ENCODE results near the gene AMT. TPM values are rescaled to one million over a fixed set of nuclear protein-coding genes. Genes with fewer than 3 reads are reported as not detected.
"Not testable (repeated sequence)": the region's sequence is repeated elsewhere in the genome, so short reads cannot be mapped to it uniquely, and the experiment has no call there.

The AMT gene
- total RNA-seq, 1 donor from 2014 or later = 2.2 TPM

DNA sequence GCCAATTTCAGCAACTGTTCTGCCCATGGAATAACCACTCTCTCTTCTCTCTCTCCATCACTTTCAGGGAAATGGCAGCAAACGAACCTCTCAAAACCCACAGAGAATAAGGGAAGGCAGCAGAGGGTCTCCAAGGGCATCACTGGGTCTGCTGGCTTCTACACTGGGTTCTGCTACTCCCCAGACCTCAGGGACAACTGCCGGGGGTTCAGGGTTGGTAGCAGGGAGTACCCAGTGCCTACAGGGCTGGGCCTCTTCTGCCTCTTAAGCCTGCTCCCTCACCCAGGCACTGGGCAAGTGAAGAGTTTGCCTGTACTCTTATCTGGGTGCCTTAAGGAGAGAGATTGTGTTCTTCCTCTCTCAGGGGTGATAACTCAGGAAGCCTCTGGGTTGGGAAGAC, 7.5 kb downstream of the AMT start:
- Mint-ChIP-seq H3K9me3 (no peaks in the 10 kb centered on the region), H3K27ac (peak overlapping the region; percentile 76), H3K4me3 (no peak overlapping the region), H3K27me3 (ENCODE audit: insufficient read depth) (no peaks in the 10 kb centered on the region), H3K4me1 (ENCODE audit: low read depth) (peaks cover 60% of the 10 kb centered on the region), H3K36me3 (ENCODE audit: low read depth) (peaks cover 25% of the 10 kb centered on the region)
- no peak for DNase-seq (ENCODE audit: low spot score)
- intact Hi-C loops (cut with micrococcal nuclease) = loop anchor here (1.0 kb wide), 1 partner anchor 35 kb away; no protein-coding TSS in a partner anchor

DNA sequence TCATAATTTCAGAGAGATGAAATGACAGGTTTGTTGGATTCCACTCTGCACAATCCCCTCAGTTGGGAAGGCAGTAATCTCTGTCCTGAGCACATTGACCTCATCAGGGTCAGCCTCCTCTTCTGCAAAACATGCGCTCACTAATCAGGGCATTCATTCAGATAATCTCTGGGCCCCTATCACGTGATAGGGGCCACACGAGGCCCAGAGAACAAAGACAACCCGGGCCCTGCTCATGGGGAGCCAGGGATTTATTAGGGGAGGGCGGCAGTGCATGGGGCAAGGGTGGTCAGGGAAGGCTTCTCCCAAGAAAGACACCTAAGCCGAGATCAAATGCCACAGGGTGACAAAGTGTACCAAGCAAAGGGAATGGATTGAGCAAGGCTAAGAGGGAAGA, 8.9 kb downstream of the AMT start:
- peaks cover 25% of the 10 kb centered on the region for H3K36me3 Mint-ChIP-seq (ENCODE audit: low read depth)
- H3K27ac Mint-ChIP-seq = peak overlapping the region; percentile 96
- intact Hi-C loops (cut with micrococcal nuclease) = loop anchor here (2.0 kb wide), 1 partner anchor 293 kb away; the partner anchor contains the start of gene USP19
- peaks cover 69% of the 10 kb centered on the region for H3K4me1 Mint-ChIP-seq (ENCODE audit: low read depth)
- no peaks in the 10 kb centered on the region for H3K9me3 Mint-ChIP-seq
- no peak for DNase-seq (ENCODE audit: low spot score)
- peak overlapping the region; percentile 95 for H3K4me3 Mint-ChIP-seq
- no peaks in the 10 kb centered on the region for H3K27me3 Mint-ChIP-seq (ENCODE audit: insufficient read depth)

DNA sequence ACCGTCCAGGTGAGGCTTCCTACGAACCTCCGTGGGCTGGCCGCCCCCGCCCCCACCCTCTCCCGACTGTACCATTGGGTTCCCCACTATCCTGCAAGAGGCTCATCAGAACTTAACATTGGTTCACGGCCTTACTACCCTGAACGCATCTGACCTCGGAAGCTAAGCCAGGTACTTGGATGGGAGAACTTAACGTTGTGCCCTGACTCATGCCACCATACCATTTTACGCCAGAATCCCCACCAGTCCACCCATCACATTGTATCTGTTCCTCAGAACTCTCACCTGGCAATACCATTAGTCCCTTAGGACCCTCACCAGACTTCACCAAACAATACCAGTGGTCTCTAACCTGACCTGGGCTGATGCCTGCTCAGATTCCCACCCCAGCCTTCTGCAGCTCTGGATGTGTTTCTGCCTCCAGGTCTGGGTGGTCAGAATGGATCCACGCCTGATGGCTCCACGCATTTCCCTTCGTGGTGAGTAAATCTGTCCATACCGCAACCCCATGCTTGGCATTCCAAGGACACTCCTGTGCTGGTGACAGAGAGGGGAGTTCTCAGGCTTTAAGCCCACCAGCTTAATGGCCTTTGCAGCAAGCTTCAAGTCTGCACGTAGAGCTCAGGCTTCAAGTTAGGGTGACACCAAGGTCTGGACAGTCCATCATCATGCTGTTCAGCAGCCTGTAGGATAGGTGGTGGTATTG, 9.5 kb downstream of the AMT start:
- DNase-seq (ENCODE audit: low spot score) = no peak
- Mint-ChIP-seq H3K4me3 (peak overlapping the region; percentile 95), H3K27ac (peak overlapping the region; percentile 96), H3K27me3 (ENCODE audit: insufficient read depth) (no peaks in the 10 kb centered on the region), H3K9me3 (no peaks in the 10 kb centered on the region), H3K36me3 (ENCODE audit: low read depth) (peaks cover 25% of the 10 kb centered on the region), H3K4me1 (ENCODE audit: low read depth) (peaks cover 69% of the 10 kb centered on the region)
- intact Hi-C loops (cut with micrococcal nuclease) = loop anchor here (1.0 to 2.0 kb wide), 9 partner anchors 17 to 391 kb away; partner anchors contain the start of genes DAG1, GPX1, NICN1 and QRICH1

DNA sequence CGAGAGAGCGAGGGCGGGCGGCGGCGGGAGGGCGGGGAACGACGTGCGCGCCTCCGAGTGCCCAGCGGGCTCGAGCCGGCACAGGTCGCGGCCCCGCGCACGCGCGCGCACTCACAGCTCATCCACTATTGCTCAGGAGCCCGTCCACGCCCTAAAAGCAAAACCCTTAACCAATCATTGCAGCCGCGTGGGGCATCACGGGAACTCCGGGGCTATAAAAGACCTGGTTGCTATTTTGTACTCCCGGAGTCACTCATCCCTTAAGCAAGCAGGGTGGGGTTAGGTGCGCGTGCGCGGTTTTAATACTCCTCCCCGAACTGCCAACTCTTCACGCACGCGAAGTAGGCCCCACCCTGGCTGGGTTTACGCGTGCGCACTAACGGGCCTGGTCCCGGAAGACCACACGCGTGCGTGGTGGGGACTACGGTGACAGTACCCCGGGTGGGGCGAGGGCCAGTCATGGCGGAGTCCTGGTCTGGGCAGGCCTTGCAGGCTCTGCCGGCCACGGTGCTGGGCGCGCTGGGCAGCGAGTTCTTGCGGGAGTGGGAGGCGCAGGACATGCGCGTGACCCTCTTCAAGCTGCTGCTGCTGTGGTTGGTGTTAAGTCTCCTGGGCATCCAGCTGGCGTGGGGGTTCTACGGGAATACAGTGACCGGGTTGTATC, 10.2 kb downstream of the AMT start, which contains the start of the genes RHOA and TCTA:
Gene RHOA, minus strand, starts transcription at position 9 of the 664 bp plus-strand sequence. CDS start 36,387 bp downstream, outside the sequence.
Gene TCTA, plus strand, starts transcription at position 456 of the 664 bp plus-strand sequence. Its CDS starts 4 bp downstream, at position 460.
- peaks cover 30% of the 10 kb centered on the region for H3K36me3 Mint-ChIP-seq (ENCODE audit: low read depth)
- peak; percentile 99 for DNase-seq (ENCODE audit: low spot score)
- H3K27me3 Mint-ChIP-seq (ENCODE audit: insufficient read depth) = no peaks in the 10 kb centered on the region
- H3K27ac Mint-ChIP-seq = peak within 1 kb of the TSS; percentile 96
- peak within 1 kb of the TSS; percentile 98 for H3K4me3 Mint-ChIP-seq
- intact Hi-C loops (cut with micrococcal nuclease) = loop anchor here (1.0 to 2.0 kb wide), 9 partner anchors 17 to 391 kb away; partner anchors contain the start of genes DAG1, GPX1, NICN1 and QRICH1
- H3K9me3 Mint-ChIP-seq = no peaks in the 10 kb centered on the region
- H3K4me1 Mint-ChIP-seq (ENCODE audit: low read depth) = peaks cover 71% of the 10 kb centered on the region

DNA sequence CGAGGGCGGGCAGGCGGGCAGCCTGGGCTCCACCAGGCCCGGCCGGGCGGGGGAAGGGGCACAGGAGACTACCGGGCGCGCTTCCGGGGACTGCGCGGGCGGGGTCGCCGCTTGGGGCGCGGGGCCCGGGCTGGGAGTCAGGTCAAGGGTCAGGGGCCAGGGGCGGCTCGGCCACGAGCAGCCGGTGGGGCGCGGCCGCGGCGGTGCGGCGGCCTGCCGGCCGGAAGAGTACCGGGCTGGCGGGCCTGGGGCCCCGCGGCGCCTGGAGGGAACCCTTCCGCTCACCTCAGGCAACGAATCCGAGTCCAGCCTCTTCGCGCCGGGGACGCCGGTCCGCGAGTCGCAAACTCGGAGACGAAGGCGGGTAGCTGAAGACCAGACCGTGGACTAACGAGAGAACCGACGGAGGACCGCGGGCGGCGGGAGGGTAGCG, 10.7 kb downstream of the AMT start:
- intact Hi-C loops (cut with micrococcal nuclease) = no loop called here
- Mint-ChIP-seq H3K27me3 (ENCODE audit: insufficient read depth) (no peaks in the 10 kb centered on the region), H3K36me3 (ENCODE audit: low read depth) (peaks cover 27% of the 10 kb centered on the region), H3K4me1 (ENCODE audit: low read depth) (peaks cover 71% of the 10 kb centered on the region), H3K4me3 (peak overlapping the region; percentile 98), H3K27ac (peak overlapping the region; percentile 93), H3K9me3 (no peaks in the 10 kb centered on the region)
- peak; percentile 58 for DNase-seq (ENCODE audit: low spot score)

DNA sequence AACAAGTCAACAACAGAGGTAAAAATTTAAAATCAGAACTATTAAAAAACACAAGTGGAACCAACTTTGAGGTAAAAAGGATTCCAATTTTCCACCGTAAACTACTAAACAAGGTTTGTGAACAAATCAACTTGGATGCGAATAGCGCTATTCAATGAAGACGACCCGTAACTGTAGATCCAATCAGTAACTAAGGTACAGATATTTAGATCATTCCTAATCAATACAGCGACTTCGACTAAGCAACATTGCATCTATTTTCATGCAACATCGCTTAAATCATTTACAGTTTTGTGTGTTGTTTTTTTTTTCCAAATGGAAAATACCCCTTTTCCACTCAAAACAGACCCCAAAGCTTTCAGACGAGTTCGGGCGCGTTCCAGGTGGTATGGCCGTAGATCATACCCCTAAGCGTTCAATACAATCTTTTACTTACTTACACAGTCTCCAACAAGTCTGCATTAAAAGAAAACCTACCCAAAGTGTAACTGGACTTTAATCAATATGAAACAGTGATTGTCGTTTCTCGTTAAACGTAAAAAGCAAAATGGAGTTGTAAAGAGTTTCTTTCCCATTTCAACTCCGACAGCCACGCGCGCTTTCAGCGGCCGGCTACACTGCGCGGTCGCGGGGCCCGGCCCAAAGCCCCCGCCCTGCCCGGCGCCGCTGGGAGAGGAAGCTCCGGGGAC, 11.3 kb downstream of the AMT start:
- Mint-ChIP-seq H3K27me3 (ENCODE audit: insufficient read depth) (no peaks in the 10 kb centered on the region), H3K4me3 (peak overlapping the region; percentile 98), H3K4me1 (ENCODE audit: low read depth) (peaks cover 71% of the 10 kb centered on the region), H3K9me3 (no peaks in the 10 kb centered on the region), H3K27ac (peak overlapping the region; percentile 93), H3K36me3 (ENCODE audit: low read depth) (peaks cover 23% of the 10 kb centered on the region)
- DNase-seq (ENCODE audit: low spot score) = no peak
- intact Hi-C loops (cut with micrococcal nuclease) = no loop called here

DNA sequence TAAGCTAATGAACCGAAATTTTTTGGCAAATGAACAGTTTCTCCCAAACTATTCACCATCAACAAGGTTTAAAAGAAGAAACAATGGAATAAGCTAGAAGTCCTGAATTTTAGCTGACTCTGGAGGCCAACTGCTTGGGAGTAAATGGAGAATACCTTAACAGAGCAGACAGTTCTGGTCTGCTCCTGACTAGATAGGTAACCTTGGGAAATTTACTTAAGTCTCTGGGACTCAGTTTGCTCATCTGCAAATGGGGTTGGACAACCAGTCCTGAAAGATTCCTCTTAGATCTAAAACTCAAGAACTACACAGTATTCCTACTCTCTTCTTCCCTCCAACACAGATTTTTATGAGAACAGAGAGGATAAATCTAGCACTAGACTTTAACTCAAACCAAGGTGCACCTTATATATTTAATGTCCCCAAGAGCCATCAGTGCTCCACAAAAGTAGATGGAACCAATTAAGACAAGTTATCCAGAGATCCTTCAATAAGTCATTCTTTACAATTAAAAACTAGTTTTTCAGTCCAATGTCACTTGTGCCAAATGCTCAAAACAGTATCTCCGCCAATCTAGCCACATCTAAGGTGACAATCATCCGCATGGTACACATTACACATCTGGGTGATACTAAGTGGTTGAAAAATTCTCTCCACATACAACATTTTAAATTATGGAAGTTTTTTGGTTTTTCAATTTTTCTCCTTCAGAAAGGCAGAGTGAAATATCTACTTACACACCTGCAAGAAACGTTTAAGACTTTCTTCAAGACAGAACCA, 12.0 kb downstream of the AMT start:
- intact Hi-C loops (cut with micrococcal nuclease) = no loop called here
- no peak for DNase-seq (ENCODE audit: low spot score)
- H3K4me3 Mint-ChIP-seq = peak overlapping the region; percentile 98
- H3K27ac Mint-ChIP-seq = peak overlapping the region; percentile 93
- H3K36me3 Mint-ChIP-seq (ENCODE audit: low read depth) = peaks cover 25% of the 10 kb centered on the region
- no peaks in the 10 kb centered on the region for H3K9me3 Mint-ChIP-seq
- H3K4me1 Mint-ChIP-seq (ENCODE audit: low read depth) = peaks cover 73% of the 10 kb centered on the region
- no peaks in the 10 kb centered on the region for H3K27me3 Mint-ChIP-seq (ENCODE audit: insufficient read depth)

DNA sequence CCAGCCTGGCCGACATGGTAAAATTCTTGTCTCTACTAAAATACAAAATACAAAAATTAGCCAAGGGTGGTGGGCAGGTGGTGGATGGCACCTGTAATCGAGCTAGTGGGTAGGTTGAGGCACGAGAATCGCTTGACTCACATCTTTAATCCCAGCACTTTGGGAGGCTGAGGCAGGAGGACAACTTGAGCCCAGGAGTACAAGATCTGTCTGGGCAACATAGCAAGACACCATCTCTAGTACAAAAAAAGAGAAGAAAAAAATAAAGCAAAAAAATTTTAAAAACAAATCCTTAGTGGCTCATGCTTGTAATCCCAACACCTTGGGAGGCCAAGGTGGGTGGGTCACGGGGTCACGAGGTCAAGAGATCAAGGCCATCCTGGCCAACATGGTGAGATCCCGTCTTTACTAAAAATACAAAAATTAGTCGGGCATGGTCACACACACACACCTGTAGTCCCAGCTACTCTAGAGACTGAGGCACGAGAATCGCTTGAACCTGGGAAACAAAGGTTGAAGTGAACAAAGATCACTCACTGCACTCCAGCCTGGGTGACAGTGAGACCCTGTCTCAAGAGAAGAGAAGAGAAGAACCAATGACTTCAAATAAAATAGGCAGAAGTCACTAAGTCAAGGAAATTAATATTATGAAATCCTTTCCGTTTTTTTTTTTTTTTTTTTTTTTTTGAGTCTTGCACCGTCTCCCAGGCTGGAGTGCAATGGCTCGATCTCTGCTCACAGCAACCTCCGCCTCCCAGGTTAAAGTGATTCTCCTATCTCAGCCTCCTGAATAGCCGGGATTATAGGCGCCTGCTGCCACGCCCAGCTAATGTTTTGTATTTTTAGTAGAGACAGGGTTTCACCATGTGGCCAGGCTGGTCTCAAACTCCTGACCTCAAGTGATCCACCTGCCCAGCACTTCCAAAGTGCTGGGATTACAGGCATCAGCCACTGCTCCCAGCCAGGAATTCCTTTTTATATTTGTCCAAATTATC, 15.4 kb downstream of the AMT start:
- Mint-ChIP-seq H3K4me3 (no peak overlapping the region), H3K36me3 (ENCODE audit: low read depth) (peaks cover 21% of the 10 kb centered on the region), H3K9me3 (no peaks in the 10 kb centered on the region), H3K27ac (peak overlapping the region; percentile 65), H3K4me1 (ENCODE audit: low read depth) (peaks cover 50% of the 10 kb centered on the region), H3K27me3 (ENCODE audit: insufficient read depth) (no peaks in the 10 kb centered on the region)
- intact Hi-C loops (cut with micrococcal nuclease) = no loop called here
- no peak for DNase-seq (ENCODE audit: low spot score)

DNA sequence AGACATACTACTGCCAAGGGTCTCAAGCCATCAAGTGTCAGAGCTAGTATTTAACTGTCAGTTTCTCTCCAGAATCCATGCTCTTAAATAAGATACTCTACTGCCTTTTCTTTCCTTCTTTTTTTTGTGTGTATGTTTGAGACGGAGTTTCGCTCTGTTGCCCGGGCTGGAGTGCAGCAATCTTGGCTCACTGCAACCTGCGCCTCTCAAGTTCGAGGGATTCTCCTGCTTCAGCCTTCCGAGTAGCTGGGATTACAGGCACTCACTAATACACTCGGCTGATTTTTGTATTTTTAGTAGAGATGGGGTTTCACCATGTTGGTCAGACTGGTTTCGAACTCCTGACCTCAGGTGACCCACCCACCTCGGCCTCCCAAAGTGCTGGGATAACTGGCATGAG, 16.7 kb downstream of the AMT start:
- DNase-seq (ENCODE audit: low spot score); H3K27me3 Mint-ChIP-seq (ENCODE audit: insufficient read depth); H3K27ac Mint-ChIP-seq; H3K9me3 Mint-ChIP-seq; intact Hi-C loops (cut with micrococcal nuclease); H3K4me3 Mint-ChIP-seq: not testable (repeated sequence)
- H3K36me3 Mint-ChIP-seq (ENCODE audit: low read depth) = peaks cover 26% of the 10 kb centered on the region
- H3K4me1 Mint-ChIP-seq (ENCODE audit: low read depth) = peaks cover 54% of the 10 kb centered on the region

DNA sequence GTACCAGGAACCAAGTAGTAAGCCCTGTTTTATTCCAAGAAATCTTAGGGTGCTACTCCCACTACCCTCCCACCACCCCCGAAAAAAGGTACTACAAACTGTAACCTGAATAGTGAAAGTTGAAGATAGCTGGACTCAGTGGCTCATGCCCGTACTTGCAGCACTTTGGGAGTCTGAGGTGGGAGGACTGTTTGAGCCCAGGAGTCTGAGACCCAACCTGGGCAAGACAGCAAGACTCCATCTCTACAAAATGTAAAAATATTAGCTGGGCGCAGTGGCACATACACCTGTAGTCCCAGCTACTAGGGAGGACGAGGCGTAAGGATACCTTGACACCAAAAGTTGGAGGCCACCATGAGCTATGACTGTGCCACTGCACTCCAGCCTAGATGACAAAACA, 18.4 kb downstream of the AMT start:
- Mint-ChIP-seq H3K27me3 (ENCODE audit: insufficient read depth) (no peaks in the 10 kb centered on the region), H3K36me3 (ENCODE audit: low read depth) (peaks cover 23% of the 10 kb centered on the region), H3K27ac (no peak overlapping the region), H3K4me3 (no peak overlapping the region), H3K9me3 (no peaks in the 10 kb centered on the region), H3K4me1 (ENCODE audit: low read depth) (peaks cover 52% of the 10 kb centered on the region)
- no peak for DNase-seq (ENCODE audit: low spot score)
- intact Hi-C loops (cut with micrococcal nuclease) = no loop called here

DNA sequence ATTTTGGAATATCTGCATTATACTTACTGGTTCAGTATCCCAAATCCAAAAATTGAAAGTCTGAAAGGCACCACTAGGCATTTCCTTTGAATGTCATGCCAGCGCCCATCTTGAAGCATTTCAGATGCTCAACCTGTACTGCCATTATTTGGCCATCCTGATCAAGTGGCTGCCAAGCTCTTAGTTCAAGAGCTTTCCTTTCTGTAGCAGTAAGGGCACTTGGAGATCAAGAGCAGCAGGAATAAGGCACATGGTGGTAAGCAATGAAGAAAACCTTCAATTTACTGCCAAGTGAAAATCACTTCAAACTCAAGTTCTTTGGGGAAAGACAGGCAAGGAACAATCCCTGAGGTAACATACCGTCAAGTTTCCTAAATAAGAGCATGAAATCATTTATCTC, 20.5 kb downstream of the AMT start:
- Mint-ChIP-seq H3K27ac (no peak overlapping the region), H3K4me1 (ENCODE audit: low read depth) (peaks cover 51% of the 10 kb centered on the region), H3K27me3 (ENCODE audit: insufficient read depth) (no peaks in the 10 kb centered on the region), H3K4me3 (no peak overlapping the region), H3K36me3 (ENCODE audit: low read depth) (peaks cover 23% of the 10 kb centered on the region), H3K9me3 (no peaks in the 10 kb centered on the region)
- no peak for DNase-seq (ENCODE audit: low spot score)
- intact Hi-C loops (cut with micrococcal nuclease) = no loop called here

All from activated T-helper 1 cell treated with anti-CD3 and anti-CD28 coated beads, Interleukin-12 subunit alpha, Interleukin-12 subunit beta, Interleukin-2, Interleukin-4 antibody, amounts not matched to agents 30 ng/mL and 10 ng/mL and 1 ng/mL, durations not matched to agents 14 hours and 24 hours and 36 hours (primary cell).